GM06990 (cell line): ENCODE results near the gene ATP2C2.

Source experiments
- DNase-seq: peaks from one replicate; pipeline ENCODE4 v3.0.0-alpha.2; 2011; ENCODE audit not compliant: insufficient read length; ENCODE audit errors: extremely low read depth
- H3K27me3 ChIP-seq: replicated peaks from 2 replicates; pipeline ENCODE4 v1.6.0; 2011; ENCODE audit warnings: low read length; ENCODE audit not compliant: control insufficient read depth, insufficient read depth
- H3K36me3 ChIP-seq: 2 replicates; pipeline ENCODE4 v1.5.1; 2011; ENCODE audit warnings: low read length; ENCODE audit not compliant: control insufficient read depth, insufficient read depth
- H3K4me3 ChIP-seq: replicated peaks from 2 replicates; pipeline ENCODE4 v1.5.1; 2011; ENCODE audit warnings: low read depth, mild to moderate bottlenecking, control low read depth, low read length
- CTCF ChIP-seq: IDR thresholded peaks from 2 replicates; pipeline ENCODE4 v1.5.1; 2011; ENCODE audit warnings: low read length, control low read depth, mild to moderate bottlenecking, inconsistent platforms; ENCODE audit not compliant: insufficient read depth, poor library complexity, severe bottlenecking

Gene ATP2C2

GRCh38 chr16:84467256-84467655 is 98.9 kb downstream of the ATP2C2 start:
- H3K36me3 ChIP-seq = no peaks in the 10 kb centered on the region
- no peak for TF ChIP-seq CTCF
- H3K27me3 ChIP-seq = no peaks in the 10 kb centered on the region
- H3K4me3 ChIP-seq = no peak overlapping the region
- no peak for DNase-seq

DNA sequence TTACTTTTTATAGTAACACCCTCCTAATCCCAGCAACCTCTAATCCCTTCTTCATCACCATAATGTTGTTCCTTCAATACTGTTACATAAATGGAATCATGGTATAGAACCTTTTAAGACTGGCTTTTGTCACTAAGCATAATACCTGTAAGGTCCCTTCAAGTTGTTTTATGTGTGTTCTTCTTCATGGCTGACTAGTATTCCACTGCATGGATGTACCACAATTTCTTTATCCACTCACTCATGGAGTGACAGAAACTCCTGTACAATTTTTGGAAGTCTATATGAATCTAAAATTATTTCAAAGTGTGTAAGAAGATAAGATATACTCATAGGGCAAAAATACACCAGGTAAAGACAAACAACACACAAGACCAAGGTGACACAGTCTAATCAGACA is 99.4 kb downstream of the ATP2C2 start:
- no peak for TF ChIP-seq CTCF
- H3K36me3 ChIP-seq = no peaks in the 10 kb centered on the region
- H3K4me3 ChIP-seq = no peak overlapping the region
- no peaks in the 10 kb centered on the region for H3K27me3 ChIP-seq
- no peak for DNase-seq

GRCh38 chr16:84471316-84471715 is 103.0 kb downstream of the ATP2C2 start:
- no peak overlapping the region for H3K4me3 ChIP-seq
- no peak for DNase-seq
- no peaks in the 10 kb centered on the region for H3K27me3 ChIP-seq
- TF ChIP-seq CTCF = no peak
- no peaks in the 10 kb centered on the region for H3K36me3 ChIP-seq

DNA sequence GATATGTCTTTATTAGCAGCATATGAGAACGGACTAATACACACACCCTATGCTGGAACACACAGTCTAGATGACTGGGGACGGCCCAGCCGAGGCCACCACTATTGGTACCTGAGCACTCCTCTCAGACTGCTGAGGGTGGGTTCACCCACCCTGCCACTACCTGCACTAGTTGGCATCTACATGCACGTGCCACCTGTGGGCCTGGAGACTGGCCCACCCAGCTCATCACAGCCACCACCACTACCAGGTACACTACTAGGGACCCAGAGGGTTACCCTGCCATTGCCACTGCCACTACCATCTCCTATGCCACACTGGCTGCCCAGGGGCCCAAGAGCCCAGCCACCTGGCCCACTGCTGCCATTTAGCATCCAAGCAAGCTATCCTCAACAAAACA is 103.6 kb downstream of the ATP2C2 start:
- Histone ChIP-seq H3K36me3 (no peaks in the 10 kb centered on the region), H3K27me3 (no peaks in the 10 kb centered on the region), H3K4me3 (no peak overlapping the region)
- TF ChIP-seq CTCF = no peak
- no peak for DNase-seq

GRCh38 chr16:84475643-84476240 is 107.4 kb downstream of the ATP2C2 start:
- no peaks in the 10 kb centered on the region for H3K36me3 ChIP-seq
- no peak overlapping the region for H3K4me3 ChIP-seq
- H3K27me3 ChIP-seq = no peaks in the 10 kb centered on the region
- TF ChIP-seq CTCF = no peak
- DNase-seq = no peak

DNA sequence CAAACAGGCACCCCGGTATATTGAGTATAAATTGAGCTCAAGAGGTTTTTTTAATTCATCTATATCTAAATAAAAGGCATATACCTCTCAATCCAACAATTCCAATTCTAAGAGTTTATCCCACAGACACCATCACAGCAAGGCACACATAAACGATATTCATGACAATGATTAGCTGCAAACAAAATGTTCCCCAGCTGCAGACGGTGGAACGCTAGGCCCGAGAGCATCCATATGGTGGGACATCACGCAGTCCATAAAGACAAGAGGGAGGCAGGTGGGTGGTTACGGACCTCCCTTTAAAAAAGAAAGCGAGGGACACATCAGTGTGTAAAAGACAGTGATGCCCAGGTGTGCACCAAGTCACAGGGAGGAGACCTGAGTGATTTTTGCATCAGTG is 108.1 kb downstream of the ATP2C2 start:
- Histone ChIP-seq H3K36me3 (peaks cover 2% of the 10 kb centered on the region; the same call in 1 of the 2 replicates), H3K27me3 (no peaks in the 10 kb centered on the region), H3K4me3 (no peak overlapping the region)
- TF ChIP-seq CTCF = no peak
- no peak for DNase-seq
